GM19395 (cell line): ENCODE data around the gene PLSCR1.

Experiments used
- ATAC-seq: cut with Tn5 transposase; IDR thresholded peaks from one replicate; pipeline ENCODE4 v1.9.1; 2021; ENCODE audit warnings: mild to moderate bottlenecking, moderate library complexity; ENCODE audit not compliant: unreplicated experiment

PLSCR1 gene, protein sequence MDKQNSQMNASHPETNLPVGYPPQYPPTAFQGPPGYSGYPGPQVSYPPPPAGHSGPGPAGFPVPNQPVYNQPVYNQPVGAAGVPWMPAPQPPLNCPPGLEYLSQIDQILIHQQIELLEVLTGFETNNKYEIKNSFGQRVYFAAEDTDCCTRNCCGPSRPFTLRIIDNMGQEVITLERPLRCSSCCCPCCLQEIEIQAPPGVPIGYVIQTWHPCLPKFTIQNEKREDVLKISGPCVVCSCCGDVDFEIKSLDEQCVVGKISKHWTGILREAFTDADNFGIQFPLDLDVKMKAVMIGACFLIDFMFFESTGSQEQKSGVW

DNA sequence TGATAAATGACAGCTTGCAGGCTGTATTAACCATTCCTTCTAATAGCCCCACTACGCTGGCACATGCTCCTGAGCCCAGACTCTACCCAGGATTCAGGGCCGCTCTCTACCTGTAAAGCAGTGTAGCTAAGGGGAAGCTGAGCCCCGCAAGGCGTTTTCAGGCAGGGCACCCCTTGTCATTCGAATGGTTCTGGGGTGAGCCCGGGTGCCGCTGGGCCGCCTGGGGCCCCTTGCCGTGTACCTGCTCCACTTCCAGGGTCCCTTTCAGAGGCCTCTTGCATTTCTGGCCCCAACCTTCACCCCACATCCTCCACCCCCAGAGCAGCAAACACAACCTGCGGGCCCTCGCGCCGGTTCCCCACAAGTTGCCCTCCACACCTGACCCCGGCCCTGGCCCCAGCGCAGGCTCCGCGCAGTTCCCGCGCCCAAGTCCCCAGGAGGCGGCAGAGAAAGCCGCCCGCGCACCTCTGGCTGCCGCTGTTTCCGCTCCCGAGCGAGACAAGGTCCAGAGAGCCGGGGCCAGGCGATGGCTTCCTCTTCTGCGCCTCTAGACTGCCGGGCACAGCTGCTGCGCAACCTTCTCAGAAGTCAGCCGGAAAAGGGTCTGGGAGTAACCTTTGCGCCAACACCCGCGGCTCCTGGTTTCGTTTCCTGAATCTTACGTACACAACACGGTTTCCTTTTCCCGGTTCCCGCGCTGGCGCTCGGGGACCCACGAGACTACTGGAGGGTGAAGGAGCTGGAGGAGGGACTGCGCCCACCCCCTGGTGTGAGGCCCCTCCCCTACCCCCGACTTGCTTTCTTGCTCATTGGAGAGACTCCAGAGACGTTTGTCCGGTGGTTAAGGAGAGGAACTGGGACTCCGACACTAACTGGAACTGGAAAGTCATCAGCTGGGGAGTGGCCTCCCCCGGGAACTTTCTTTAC, at the start of gene PLSCR1:
PLSCR1 (minus strand) TSS at position 606 of the 927 bp plus-strand sequence. CDS start 8,055 bp downstream, outside the sequence.
- peak; percentile 89 for ATAC-seq

DNA sequence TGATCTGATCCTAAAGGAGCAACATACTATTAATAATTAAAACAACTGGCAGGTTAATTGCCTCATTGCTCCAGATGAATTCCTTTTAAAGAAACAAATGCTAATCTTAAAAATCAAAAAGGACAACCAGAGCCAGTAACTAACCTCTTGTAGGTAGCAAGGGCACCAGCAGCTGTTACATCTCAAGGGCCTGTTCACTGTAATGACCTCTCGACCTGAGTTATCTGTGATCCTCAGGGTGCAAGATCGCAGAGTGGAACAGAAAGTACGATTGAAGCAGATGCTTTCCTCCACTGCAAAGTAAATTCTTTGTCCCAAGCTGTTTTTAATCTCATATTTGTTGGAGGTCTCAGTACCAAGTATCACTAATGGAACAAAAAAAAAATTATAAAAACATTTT, 49.4 kb upstream of the PLSCR1 start:
- ATAC-seq = no peak

DNA sequence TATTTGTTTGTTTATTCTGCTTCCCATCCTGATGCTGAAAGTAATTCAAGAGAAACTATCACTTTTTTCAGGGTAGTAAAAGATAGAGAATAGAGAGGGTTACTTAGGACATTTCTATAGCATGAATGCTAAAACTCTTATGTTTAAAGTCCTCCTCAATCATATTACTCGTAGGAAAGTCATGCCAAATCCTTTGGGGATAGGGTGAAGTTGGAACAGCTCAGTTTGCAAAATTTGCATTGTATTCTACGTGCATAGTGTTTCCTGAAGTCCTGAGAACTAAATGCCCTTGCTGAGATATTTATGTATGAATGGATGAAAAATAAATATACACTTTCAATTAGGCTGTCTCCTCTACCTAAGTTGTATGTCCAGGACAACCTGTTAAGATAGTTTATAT, 46.1 kb upstream of the PLSCR1 start:
- no peak for ATAC-seq

DNA sequence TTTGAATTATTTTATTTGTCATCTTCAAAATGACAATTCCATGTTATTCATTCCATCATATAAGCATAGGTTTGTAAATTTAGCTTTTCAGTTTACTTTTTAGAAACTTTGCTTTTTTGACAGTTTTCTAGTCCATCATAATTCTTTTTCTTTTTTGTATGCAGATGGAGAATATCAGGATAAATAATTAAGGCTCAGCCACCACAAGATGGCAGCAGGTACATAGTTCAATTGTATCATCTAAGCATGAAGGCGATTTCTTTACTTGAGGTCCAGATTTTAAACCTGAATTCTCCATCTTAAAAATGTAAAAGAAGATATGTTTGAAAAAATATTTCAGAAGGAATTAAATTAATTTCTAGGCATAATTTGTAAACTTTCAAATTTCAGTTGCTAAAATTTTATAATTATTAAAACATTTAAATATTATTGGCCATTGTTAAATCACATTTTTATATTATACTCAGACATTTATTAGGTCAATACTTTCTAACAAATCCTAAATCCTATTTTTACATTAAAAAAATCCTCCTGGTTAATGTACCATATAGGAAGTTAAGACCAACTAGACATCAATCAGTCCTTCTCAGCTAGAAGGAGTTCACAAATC, 45.6 kb upstream of the PLSCR1 start:
- ATAC-seq = peak; percentile 62

DNA sequence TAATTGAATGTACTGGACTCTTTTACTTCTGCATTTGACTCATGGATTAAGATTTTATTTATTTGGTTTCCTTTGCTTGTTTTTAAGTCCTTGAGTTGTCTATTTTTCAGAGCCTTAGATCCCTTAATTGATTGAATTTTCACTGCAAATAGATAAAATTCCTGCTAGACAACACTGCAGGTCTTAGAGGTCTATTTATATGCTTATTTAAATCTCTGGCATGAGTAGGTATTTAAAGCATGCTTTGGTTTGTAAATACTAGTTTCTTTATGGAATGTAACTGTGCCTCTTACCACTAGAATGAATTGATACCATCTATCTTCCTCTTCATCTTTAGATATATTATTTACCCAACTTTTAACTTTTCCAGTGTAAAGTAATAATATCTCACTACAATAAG, 40.7 kb upstream of the PLSCR1 start:
- ATAC-seq = no peak

DNA sequence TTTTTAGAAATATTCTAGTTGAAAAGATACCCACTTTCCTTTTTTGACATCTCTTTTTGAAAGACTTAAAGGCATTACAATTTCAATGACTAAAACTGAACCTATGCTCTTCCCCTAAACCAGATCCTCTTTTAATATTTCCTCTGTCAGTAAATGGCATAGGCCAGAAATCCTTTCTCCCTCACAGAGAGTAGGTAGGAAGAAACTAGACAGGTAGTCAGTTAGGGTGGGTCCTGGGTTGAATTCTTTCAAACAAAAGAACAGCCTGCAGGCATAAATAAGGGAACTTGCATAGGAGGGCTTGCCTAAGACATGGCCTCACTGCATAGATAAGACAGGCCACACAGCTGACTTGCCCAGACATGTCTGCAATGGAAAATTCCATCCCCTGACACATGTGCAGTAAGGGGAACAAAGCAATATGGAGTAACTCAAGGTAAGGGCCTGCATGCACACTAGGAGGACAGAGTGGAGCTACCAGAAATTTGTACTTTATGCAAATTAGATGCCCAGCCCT, 37.6 kb upstream of the PLSCR1 start:
- ATAC-seq = no peak

DNA sequence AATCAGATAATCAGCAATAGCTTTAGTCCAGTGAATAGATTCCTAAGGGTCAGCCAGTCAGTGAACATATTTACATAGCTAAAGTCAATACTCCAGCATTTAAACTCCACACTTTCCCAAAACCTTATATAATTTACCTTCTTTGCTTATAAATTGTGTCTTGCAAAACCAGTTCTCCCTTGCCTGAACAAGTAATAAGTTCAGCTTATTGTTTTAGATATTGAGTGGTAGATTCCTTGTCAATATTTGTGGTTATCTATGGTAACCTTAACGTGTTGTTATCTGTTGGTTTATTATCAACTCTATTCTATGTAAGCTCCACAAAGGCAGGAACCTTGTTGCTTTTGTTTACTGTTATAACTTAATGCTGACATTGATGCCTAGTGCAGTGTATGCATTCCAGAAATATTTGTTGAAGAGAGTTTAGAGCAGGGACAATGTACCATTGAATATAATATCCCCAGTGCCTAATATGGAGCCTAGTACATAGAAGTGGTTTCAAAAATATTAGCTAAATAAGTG, 36.7 kb upstream of the PLSCR1 start:
- no peak for ATAC-seq

DNA sequence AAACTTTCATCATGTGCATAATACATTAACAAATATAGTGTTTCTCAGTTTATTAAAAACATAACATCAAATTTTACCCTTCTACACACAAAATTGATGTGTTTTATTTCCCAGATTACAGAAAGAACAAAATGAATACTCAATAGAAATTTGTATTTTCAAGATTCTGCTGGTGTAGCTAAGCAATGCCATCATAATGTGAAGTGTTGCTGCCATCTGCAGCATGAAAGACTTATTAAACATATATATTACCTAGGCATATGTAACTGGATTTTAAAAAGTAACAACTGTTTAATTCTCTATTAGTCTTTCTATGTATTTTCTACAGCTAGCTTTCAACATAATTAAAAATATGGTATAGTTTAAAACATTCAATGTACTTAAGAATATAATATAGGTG, 33.3 kb upstream of the PLSCR1 start:
- ATAC-seq = peak; percentile 58

DNA sequence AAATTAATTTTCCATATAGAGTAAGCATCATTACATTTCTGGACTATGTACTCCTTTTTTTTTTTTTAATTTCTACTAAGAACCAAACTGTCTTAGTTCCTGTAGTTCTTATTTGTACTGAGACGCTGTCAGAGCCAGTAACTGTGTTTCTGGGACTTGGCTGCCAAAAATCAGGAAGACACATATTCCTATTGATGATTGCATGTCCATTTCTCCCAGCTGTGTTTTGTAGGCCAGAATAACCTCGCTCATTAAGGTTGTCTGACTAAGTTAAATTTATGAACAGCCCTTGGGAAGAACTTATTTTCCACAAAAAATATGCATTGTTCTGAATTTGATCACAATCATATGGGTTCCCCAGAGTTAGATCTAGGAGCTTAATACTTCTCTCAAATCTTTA, 31.2 kb upstream of the PLSCR1 start:
- no peak for ATAC-seq

DNA sequence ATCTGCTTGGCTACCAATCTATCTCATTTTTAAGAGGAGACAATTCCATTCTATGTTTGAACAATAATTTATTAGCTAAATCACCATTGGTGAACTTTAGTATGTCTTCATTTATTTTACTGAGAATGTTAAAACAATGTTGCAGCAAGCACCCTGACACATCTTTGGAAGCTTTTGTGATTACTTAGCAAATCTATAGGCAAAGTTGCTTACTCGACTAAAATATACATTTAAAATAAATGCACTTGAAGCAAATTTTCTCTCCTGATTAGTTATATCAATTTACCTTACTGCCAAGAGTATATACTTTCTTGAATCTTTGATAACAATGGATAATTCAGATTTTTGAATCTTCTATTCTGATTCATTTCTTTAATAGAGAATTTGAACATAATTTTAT, 29.8 kb upstream of the PLSCR1 start:
- no peak for ATAC-seq

DNA sequence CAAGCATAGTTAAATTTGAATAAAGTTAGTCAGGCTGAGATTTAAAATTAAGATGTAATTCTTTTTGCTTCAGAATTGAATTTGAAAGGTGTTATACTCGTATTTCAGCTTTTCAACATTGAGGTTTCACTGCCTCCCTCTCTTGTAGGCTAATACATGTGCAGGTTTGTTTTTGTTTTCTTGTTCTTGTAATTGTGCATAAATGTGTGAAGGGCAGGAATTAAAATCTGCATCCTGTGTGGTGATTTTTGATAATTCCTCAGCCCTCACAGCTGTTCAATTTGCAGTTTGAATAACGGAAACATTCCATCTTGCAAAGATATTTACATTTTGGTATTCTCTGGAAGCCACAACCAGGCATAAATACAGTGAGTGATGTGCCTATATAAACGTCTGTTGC, 24.9 kb upstream of the PLSCR1 start:
- ATAC-seq = no peak

DNA sequence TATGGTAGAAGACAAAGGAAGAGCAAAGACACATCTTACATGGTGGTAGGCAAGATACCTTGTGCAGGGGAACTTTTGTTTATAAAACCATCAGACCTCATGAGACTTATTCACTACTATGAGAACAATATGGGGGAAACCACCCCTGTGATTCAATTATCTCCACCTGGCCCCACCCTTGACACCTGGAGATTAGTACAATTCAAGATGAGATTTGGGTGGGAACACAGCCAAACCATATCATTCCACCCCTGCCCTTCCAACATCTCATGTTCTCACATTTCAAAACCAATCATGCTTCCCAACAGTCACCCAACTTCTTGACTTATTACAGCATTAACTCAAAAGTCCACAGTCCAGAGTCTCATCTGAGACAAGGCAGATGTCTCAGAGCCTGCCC, 21.7 kb upstream of the PLSCR1 start:
- no peak for ATAC-seq

DNA sequence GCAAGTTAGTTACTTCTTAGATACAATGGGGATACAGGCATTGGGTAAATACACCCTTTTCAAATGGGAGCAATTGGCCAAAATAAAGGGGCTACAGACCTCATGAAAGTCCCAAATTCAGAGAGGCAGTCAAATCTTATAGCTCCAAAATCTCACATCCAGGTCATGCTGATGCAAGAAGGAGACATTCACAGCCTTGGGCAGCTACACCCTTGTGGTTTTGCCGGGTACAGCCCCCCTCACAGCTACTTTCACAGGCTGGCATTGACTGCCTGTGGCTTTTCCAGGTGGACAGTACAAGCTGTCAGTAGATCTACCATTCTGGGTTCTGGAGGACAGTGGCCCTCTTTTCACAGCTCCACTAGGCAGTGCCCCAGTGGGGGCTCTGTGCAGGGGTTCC, 17.5 kb upstream of the PLSCR1 start:
- ATAC-seq = no peak

DNA sequence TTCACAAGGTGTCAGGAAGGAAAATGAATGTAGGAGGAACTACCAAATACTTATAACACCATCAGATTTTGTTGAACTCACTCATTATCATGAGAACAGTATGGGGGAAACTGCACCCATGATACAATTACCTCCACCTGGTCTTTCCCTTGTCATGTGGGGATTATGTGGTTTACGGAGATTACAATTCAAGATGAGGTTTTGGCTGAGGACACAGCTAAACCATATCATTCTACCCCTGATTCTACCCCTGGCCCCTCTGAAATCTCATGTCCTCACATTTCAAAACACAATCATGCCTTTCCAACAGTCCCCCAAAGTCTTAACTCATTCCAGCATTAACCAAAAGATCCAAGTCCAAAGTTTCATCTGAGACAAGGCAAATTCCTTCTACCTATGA, 17.1 kb upstream of the PLSCR1 start:
- ATAC-seq = no peak

DNA sequence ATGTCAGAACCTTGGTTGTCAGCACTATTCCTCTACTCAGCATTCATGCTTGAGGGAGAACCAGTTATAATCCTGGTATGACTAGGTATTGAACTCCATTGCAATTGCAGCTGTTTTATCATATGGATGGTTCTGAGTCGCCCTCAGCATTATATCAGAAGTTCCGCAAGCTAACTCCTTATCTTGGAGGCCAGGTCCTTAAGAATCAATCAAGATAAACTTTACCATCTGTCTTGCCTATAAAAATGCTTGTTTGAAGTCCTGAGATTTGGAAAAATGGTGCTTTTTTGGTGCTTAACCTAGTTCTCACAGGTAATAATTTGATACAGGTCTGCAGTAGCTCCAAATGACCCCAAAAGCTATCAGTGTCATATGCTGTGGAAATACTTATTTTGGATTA, 16.3 kb upstream of the PLSCR1 start:
- no peak for ATAC-seq

DNA sequence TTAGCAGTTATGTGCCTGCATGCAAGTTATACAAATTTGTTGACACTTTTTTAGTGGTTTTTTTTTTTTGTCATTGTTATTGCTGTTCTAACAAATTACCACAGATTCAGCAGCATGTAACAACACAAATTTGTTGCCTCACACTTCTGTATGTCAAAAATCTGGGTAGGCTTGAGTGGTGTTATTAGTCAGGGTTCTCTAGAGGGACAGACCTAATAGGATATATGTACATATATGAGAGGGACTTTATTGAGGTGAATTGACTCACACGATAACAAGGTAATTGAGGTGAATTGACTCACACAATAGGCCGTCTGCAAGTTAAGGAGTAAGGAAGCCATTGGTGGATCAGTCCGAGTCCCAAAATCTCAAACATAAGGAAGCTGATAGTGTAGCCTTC, 15.0 kb upstream of the PLSCR1 start:
- no peak for ATAC-seq

DNA sequence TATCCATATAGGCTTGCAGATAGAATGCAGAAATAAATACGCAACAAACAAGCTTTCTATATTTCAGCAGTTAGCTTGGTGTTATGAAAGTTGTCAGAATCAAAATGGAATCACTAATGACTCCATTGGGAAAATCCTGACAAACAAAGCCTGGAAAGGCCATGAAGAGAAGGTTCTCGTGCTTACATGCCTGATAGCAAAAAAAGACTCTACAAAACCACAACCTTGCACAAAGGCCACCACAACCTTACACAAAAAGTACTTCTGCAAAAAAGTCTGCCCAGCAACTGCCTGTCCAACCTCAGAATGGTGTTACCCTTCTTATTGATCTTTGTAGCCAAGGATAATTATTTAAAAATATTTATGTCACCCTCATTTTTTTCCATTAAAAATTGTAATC, 14.4 kb upstream of the PLSCR1 start:
- no peak for ATAC-seq

DNA sequence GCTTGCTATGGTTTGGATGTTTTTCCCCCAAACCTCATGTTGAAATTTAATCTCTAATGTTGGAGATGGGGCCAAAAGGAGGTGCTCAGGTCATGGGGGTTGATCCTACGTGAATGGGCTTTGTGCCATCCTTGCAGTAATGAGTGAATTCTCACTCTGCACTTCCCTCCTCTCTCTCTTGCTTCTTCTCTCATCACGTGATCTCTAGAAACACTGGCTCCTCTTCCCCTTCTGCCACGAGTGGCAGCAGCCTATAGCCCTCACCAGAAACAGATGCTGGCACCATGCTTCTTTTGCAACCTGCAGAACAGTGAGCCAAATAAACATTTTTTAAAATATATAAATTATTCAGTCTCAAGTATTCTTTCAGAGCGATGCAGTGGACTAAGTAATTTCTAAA, 13.3 kb upstream of the PLSCR1 start:
- no peak for ATAC-seq

DNA sequence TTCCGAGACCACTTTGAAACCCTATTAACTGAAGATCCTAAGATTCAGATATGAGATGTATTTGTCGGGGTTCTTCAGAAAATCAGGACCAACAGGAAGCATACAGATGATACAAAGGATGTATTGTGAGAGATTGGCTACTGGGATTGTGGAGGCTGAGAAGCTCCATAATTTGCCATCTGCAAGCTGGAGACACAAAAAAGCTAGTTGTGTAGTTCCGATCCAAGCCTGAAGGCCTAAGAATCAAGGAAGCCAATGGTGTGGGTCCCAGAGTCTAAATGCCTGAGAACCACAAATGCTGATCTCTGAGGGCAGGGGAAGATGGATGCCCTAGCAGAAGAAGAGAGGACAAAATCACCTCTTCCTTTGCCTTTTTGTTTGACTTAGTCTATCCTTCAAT, 10.9 kb upstream of the PLSCR1 start:
- ATAC-seq = no peak

DNA sequence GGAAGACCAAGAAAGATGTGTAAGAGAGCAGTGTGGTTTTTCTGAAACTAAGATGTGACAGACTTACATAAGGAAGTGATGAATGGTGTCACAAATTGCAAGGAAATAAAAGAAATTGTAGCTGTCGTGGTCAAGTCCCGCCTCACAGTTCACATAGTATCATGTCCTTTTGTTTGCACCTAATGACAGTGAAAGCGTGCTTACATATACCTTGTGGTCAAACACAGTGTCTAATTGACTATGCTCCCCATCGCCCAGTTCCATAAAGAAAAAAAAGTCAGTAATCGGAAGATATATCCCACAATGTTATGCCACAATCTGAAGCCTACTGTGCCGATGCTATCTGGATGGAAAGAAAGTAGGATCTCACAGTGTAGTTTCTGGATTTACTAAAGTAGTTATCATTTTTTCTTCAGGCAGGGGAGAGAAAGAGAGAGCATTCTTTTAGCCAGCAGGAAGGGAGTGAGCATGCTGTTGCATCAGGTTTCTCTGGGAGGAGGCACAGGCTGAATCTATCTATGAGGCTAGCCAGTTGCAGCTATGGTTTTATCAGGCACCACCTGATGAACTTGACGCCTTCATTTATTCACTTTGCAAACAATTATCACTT, 9.8 kb upstream of the PLSCR1 start:
- ATAC-seq = no peak
